Right ventricle myocardium inferior (tissue), 1 donor: ENCODE data around the gene PIGC. TPM values are rescaled to one million over a fixed set of nuclear protein-coding genes. Genes with fewer than 3 reads are reported as not detected.

Experiments
- total RNA-seq: library from RNA; stranded (reverse); fragmentation: NEBNext Ultra II Directional; extraction: Animal tissue kit (Norgen Biotek cat#: 25700); gene quantifications from one replicate; pipeline ENCODE4 v1.2.1, GENCODE V29; 2021
- donor health status: DM: no; HTN: yes; CAD: no; lungs with severe emphysema.

The PIGC gene
- total RNA-seq, 1 donor from 2014 or later: 13.5 TPM

Other genes with a start within 250 kb of the PIGC start
- 25.2 TPM for gene C1orf105, start 23.4 kb downstream of the PIGC start, total RNA-seq
- gene SUCO, start 89.1 kb upstream of the PIGC start, total RNA-seq: 17.9 TPM
- 0.16 TPM for gene FASLG, start 215.0 kb upstream of the PIGC start, total RNA-seq